Mesenchymal stem cell (in vitro differentiated cells and primary cell): ENCODE results near the gene HSD11B1.
A peak's percentile ranks its signal among the peaks of the same experiment; 100 is the strongest.

Experiments
- DNase-seq: peaks from one replicate; pipeline ENCODE4 v3.0.0-alpha.2; 2013
- H2AFZ ChIP-seq: one replicate; pipeline ENCODE4 v1.6.1; 2013; ENCODE audit warnings: low read depth, mild to moderate bottlenecking, control low read depth, inconsistent platforms, low read length, moderate library complexity
- H2AK5ac ChIP-seq: 2 replicates; pipeline ENCODE4 v1.6.1; 2013; ENCODE audit warnings: low read length, moderate library complexity, mild to moderate bottlenecking, inconsistent platforms; ENCODE audit not compliant: severe bottlenecking
- H2BK120ac ChIP-seq: one replicate; pipeline ENCODE4 v1.6.1; 2013; ENCODE audit warnings: low read depth, mild to moderate bottlenecking, inconsistent platforms, low read length, moderate library complexity
- H2BK12ac ChIP-seq, 2 experiments: one replicate each; pipeline ENCODE4 v1.6.1; 2013; ENCODE audit warnings: inconsistent platforms in 2 of 2, low read length in 2 of 2, mild to moderate bottlenecking in 2 of 2, moderate library complexity in 2 of 2, control low read depth in 1 of 2
- H2BK15ac ChIP-seq: one replicate; pipeline ENCODE4 v1.6.1; 2013; ENCODE audit warnings: mild to moderate bottlenecking, low read depth, inconsistent platforms; ENCODE audit not compliant: poor library complexity, severe bottlenecking
- H2BK5ac ChIP-seq: 2 replicates; pipeline ENCODE4 v1.6.1; 2013; ENCODE audit warnings: low read depth, mild to moderate bottlenecking, low read length, control low read depth, inconsistent platforms; ENCODE audit not compliant: poor library complexity, severe bottlenecking
- H3K14ac ChIP-seq, 2 experiments: one replicate each; pipeline ENCODE4 v1.6.1; 2013; ENCODE audit warnings: inconsistent platforms in 2 of 2, low read length in 2 of 2, control low read depth in 1 of 2, mild to moderate bottlenecking in 1 of 2, moderate library complexity in 1 of 2
- H3K18ac ChIP-seq, 2 experiments: one replicate each; pipeline ENCODE4 v1.6.1; 2013; ENCODE audit warnings: inconsistent platforms in 2 of 2, low read length in 2 of 2, control low read depth in 1 of 2, low read depth in 1 of 2, mild to moderate bottlenecking in 1 of 2
- H3K23ac ChIP-seq, 2 experiments: one replicate each; pipeline ENCODE4 v1.6.1; 2013; ENCODE audit warnings: inconsistent platforms in 2 of 2, low read length in 2 of 2, mild to moderate bottlenecking in 2 of 2, moderate library complexity in 2 of 2, control low read depth in 1 of 2
- H3K27ac ChIP-seq: 2 replicates; pipeline ENCODE4 v1.5.1; 2013; ENCODE audit warnings: mild to moderate bottlenecking, moderate library complexity, low read length, control low read depth, inconsistent platforms; ENCODE audit not compliant: poor library complexity, severe bottlenecking
- H3K27me3 ChIP-seq, 2 experiments: 2 replicates each; pipeline versions ENCODE4 v1.6.1 to v1.7.0; 2013; ENCODE audit warnings: low read length in 2 of 2, mild to moderate bottlenecking in 2 of 2, moderate library complexity in 2 of 2, control low read depth in 1 of 2, inconsistent platforms in 1 of 2; ENCODE audit not compliant: control insufficient read depth in 1 of 2, insufficient read depth in 1 of 2
- H3K36me3 ChIP-seq, 2 experiments: 2 replicates each; pipeline versions ENCODE4 v1.6.1 to v1.7.0; 2013; ENCODE audit warnings: low read length in 2 of 2, control low read depth in 1 of 2, inconsistent platforms in 1 of 2, low read depth in 1 of 2, mild to moderate bottlenecking in 1 of 2; ENCODE audit not compliant: insufficient read depth in 2 of 2, control insufficient read depth in 1 of 2
- H3K4ac ChIP-seq, 2 experiments: one replicate each; pipeline ENCODE4 v1.6.1; 2013; ENCODE audit warnings: inconsistent platforms in 2 of 2, low read length in 2 of 2, mild to moderate bottlenecking in 2 of 2, moderate library complexity in 2 of 2, control low read depth in 1 of 2, low read depth in 1 of 2
- H3K4me1 ChIP-seq: 2 replicates; pipeline ENCODE4 v1.6.1; 2013; ENCODE audit warnings: low read depth, low read length, control low read depth; ENCODE audit not compliant: control insufficient read depth, insufficient read depth
- H3K4me2 ChIP-seq: 2 replicates; pipeline ENCODE4 v1.6.1; 2013; ENCODE audit warnings: low read length, mild to moderate bottlenecking, inconsistent platforms; ENCODE audit not compliant: poor library complexity, severe bottlenecking
- H3K4me3 ChIP-seq, 2 experiments: 2 replicates each; pipeline versions ENCODE4 v1.5.1 to v1.7.0; 2013; ENCODE audit warnings: low read length in 2 of 2, mild to moderate bottlenecking in 2 of 2, control low read depth in 1 of 2, low read depth in 1 of 2; ENCODE audit not compliant: insufficient read depth in 1 of 2
- H3K79me1 ChIP-seq: replicated peaks from 2 replicates; pipeline ENCODE4 v1.6.1; 2013; ENCODE audit warnings: mild to moderate bottlenecking, control low read depth, low read length, inconsistent platforms; ENCODE audit not compliant: poor library complexity, severe bottlenecking
- H3K9ac ChIP-seq: 2 replicates; pipeline ENCODE4 v1.7.0; 2013; ENCODE audit warnings: mild to moderate bottlenecking, low read length, moderate library complexity
- H3K9me3 ChIP-seq: 2 replicates; pipeline ENCODE4 v1.7.0; 2013; ENCODE audit warnings: mild to moderate bottlenecking, low read length; ENCODE audit not compliant: control insufficient read depth
- H4K8ac ChIP-seq: one replicate; pipeline ENCODE4 v1.6.1; 2013; ENCODE audit warnings: inconsistent platforms, mild to moderate bottlenecking, low read length, moderate library complexity
- H4K91ac ChIP-seq: one replicate; pipeline ENCODE4 v1.6.1; 2013; ENCODE audit warnings: mild to moderate bottlenecking, low read length, inconsistent platforms
- WGBS: methylation state at CpG from one replicate; pipeline ENCODE4 v1.1.7; 2013; ENCODE audit warnings: mixed read lengths; 5-methylcytosine and 5-hydroxymethylcytosine counted together

The HSD11B1 gene

DNA sequence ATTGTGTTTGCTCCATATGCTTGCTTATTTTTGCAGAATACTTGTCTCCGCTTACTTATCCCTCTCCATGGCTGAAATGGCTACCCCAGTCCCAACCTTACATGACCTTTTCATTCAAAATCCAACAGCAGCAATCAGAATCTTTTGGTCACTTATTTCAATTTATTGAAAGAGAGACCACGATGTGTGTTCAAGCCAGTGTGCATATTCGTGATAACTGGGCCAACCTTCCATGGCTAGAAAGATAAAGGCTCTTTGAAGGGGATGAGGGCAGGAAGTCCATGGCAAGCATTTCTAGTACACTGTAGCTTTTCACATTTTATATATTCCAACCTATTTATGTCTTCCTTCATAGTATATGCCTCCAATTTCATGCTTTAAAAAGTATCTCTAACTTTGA lies 23.1 kb downstream of the HSD11B1 start:
- H4K91ac ChIP-seq = no peak overlapping the region
- H3K4me1 ChIP-seq = no peaks in the 10 kb centered on the region
- H3K9me3 ChIP-seq = no peaks in the 10 kb centered on the region
- H2BK5ac ChIP-seq = no peak overlapping the region
- no peak overlapping the region for H2BK12ac ChIP-seq
- no peak overlapping the region for H4K8ac ChIP-seq
- no peak overlapping the region for H3K4me3 ChIP-seq
- H2BK15ac ChIP-seq = no peak overlapping the region
- H3K18ac ChIP-seq = no peak overlapping the region
- H2BK120ac ChIP-seq = no peak overlapping the region
- no peaks in the 10 kb centered on the region for H3K27me3 ChIP-seq
- no peak overlapping the region for H3K23ac ChIP-seq
- WGBS = 96% methylated on average over 3 of the region's 3 CpGs
- no peak for DNase-seq
- H3K9ac ChIP-seq = no peak overlapping the region
- no peak overlapping the region for H2AK5ac ChIP-seq
- no peak overlapping the region for H2AFZ ChIP-seq
- no peaks in the 10 kb centered on the region for H3K36me3 ChIP-seq
- H3K4me2 ChIP-seq = no peak overlapping the region
- no peaks in the 10 kb centered on the region for H3K79me1 ChIP-seq
- H3K14ac ChIP-seq = no peak overlapping the region
- H3K27ac ChIP-seq = no peak overlapping the region
- H3K4ac ChIP-seq = no peak overlapping the region

DNA sequence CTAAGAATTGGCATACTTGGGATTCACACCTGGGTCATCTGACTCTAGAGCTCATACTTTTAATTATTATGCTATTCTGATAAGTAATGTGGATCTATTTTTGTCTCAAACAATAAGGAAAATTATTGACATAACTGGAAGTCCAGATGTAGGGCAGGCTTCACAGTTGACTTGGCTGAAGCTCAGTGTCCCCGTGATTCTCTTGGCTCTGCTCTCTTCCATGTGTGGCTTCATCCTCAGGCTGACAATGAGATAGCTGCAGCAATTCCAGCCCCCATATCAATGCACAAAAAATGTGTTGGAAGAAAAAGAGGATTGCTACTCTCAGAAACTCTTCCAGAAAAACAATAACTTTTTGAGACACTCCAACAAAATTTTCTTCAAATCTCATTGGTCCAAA lies 23.8 kb downstream of the HSD11B1 start:
- Histone ChIP-seq H3K4me1 (no peaks in the 10 kb centered on the region), H2AK5ac (no peak overlapping the region), H2BK5ac (no peak overlapping the region), H3K14ac (no peak overlapping the region), H3K9ac (no peak overlapping the region), H3K18ac (no peak overlapping the region), H3K27me3 (no peaks in the 10 kb centered on the region), H3K4me2 (no peak overlapping the region), H4K8ac (no peak overlapping the region), H3K9me3 (no peaks in the 10 kb centered on the region), H3K79me1 (no peaks in the 10 kb centered on the region), H2AFZ (no peak overlapping the region), H2BK120ac (no peak overlapping the region), H2BK12ac (no peak overlapping the region), H3K36me3 (no peaks in the 10 kb centered on the region), H4K91ac (no peak overlapping the region), H3K23ac (no peak overlapping the region), H3K4me3 (no peak overlapping the region), H3K4ac (no peak overlapping the region), H3K27ac (no peak overlapping the region), H2BK15ac (no peak overlapping the region)
- 59% methylated on average over 1 of the region's 1 CpG for WGBS
- no peak for DNase-seq

DNA sequence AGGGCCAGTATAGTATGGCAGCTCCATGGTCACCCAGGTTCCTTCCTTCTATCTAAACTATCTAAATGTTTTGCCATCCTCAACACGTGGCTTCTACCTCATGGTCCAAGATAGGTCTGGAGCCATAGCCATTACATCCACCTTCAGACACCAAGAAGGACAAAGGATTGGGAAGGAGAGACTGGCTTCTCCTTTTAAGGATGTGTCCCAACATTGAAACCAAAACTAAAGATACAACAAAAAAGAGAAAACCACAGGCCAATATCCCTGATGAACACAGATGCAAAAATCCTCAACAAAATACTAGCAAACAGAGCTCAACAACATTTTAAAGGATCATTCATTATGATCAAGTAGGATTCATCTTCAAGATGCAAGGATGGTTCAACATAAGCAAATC lies 24.8 kb downstream of the HSD11B1 start:
- Histone ChIP-seq H3K9me3 (no peaks in the 10 kb centered on the region), H3K23ac (no peak overlapping the region), H3K9ac (no peak overlapping the region), H3K4me3 (no peak overlapping the region), H3K27me3 (peaks cover 0 to 6% of the 10 kb centered on the region in 2 experiments), H3K79me1 (no peaks in the 10 kb centered on the region), H3K4me2 (no peak overlapping the region), H2BK5ac (no peak overlapping the region), H3K4ac (no peak overlapping the region), H3K4me1 (no peaks in the 10 kb centered on the region), H3K18ac (no peak overlapping the region), H4K8ac (no peak overlapping the region), H3K36me3 (no peaks in the 10 kb centered on the region), H2BK12ac (no peak overlapping the region), H3K27ac (no peak overlapping the region), H2BK120ac (no peak overlapping the region), H2AFZ (no peak overlapping the region), H4K91ac (no peak overlapping the region), H3K14ac (no peak overlapping the region), H2BK15ac (no peak overlapping the region), H2AK5ac (no peak overlapping the region)
- no peak for DNase-seq
- WGBS = 55% methylated on average over 1 of the region's 1 CpG

DNA sequence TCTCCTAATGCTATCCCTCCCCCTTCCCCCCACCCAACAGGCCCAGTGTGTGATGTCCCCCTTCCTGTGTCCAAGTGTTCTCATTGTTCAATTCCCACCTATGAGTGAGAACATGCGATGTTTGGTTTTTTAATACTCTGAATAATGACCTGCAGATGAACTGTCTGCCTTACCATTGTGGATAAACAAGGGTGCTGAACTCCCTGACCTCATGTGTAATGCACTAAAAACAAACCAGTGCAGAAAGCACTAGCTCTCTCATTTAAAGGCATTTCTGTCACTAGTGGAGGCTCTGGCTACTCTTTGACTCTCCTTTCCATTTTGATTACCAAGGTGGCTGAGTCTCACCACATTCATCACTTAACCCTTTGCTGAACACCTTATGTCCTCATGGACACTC lies 28.1 kb downstream of the HSD11B1 start:
- no peak for DNase-seq
- Histone ChIP-seq H3K9me3 (no peaks in the 10 kb centered on the region), H3K4me3 (peak overlapping the region in 1 of 2 experiments; percentile 1)

More for the DNA sequence above, 28.1 kb downstream of the HSD11B1 start:
- no peaks in the 10 kb centered on the region for H3K36me3 ChIP-seq
- H3K27ac ChIP-seq = no peak overlapping the region
- H3K4me1 ChIP-seq = no peaks in the 10 kb centered on the region
- no peak overlapping the region for H4K91ac ChIP-seq
- H3K79me1 ChIP-seq = no peaks in the 10 kb centered on the region
- H2BK15ac ChIP-seq = no peak overlapping the region
- H3K4ac ChIP-seq = no peak overlapping the region
- no peak overlapping the region for H2BK12ac ChIP-seq
- H4K8ac ChIP-seq = no peak overlapping the region
- H3K14ac ChIP-seq = no peak overlapping the region
- no peak overlapping the region for H2BK5ac ChIP-seq
- no peak overlapping the region for H2BK120ac ChIP-seq
- no peak overlapping the region for H3K18ac ChIP-seq
- H3K27me3 ChIP-seq = peaks cover 0 to 20% of the 10 kb centered on the region in 2 experiments
- no peak overlapping the region for H3K23ac ChIP-seq
- no peak overlapping the region for H3K4me2 ChIP-seq
- 100% methylated on average over 1 of the region's 1 CpG for WGBS
- no peak overlapping the region for H2AFZ ChIP-seq
- no peak overlapping the region for H3K9ac ChIP-seq
- no peak overlapping the region for H2AK5ac ChIP-seq
